ENCODE data around the gene PRKAR1B.

Gene PRKAR1B

DNA sequence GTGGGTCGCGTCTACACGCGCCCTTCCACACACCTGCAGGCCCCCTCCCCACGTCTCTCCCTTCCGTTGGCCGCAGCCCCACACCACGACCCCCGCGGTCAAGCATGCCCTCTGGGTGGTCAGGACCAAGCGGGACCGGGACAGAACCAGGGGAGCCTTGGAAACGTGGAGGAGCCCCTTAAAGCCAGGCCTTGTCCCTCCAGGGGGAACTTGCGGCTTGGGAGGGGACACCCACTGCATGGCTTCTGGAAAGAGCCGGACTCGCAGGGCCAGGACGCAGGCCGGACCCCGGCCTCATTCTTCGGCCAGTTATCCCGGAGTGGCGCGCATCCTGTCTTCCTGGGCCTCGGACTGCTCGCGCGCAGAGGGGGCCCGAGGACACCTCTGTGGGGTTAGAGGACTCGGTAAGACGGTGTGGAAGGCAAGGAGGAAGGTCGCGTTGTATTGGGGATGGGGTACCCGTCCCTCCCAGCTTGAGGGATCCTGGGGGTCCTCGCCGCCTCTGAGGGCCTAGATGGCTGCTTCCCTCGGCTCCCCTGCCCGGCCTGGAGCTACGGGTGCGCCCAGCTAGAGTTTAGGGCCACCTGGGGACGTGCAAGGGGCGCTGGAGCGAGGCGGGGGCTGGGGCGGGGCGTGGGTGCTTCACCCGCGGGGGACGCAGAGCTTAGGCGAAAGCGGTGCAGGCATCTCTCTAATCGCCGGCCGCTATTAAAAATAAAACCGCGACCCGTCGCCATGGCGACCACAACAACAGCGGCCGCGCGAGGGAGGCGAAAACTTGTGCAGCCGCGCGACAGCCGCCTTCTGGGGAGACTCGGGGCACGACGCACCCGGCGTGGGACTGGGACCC is 205.6 kb downstream of the PRKAR1B start:
- Mint-ChIP-seq H3K4me1 (peaks cover 7% of the 10 kb centered on the region), H3K9me3 (no peaks in the 10 kb centered on the region), H3K36me3 (ENCODE audit: low read depth) (no peaks in the 10 kb centered on the region), H3K27ac (no peak overlapping the region), H3K27me3 (ENCODE audit: low read depth, poor library complexity) (peaks cover 62% of the 10 kb centered on the region), H3K4me3 (peak overlapping the region; percentile 50)
- TF ChIP-seq, protein P1, sequence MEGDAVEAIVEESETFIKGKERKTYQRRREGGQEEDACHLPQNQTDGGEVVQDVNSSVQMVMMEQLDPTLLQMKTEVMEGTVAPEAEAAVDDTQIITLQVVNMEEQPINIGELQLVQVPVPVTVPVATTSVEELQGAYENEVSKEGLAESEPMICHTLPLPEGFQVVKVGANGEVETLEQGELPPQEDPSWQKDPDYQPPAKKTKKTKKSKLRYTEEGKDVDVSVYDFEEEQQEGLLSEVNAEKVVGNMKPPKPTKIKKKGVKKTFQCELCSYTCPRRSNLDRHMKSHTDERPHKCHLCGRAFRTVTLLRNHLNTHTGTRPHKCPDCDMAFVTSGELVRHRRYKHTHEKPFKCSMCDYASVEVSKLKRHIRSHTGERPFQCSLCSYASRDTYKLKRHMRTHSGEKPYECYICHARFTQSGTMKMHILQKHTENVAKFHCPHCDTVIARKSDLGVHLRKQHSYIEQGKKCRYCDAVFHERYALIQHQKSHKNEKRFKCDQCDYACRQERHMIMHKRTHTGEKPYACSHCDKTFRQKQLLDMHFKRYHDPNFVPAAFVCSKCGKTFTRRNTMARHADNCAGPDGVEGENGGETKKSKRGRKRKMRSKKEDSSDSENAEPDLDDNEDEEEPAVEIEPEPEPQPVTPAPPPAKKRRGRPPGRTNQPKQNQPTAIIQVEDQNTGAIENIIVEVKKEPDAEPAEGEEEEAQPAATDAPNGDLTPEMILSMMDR (IDR thresholded peaks at IDR 0.05) = no peak
- peak; percentile 74 for DNase-seq

- DNase-seq = no peak
- H3K4me1 Mint-ChIP-seq = peaks cover 15% of the 10 kb centered on the region
- no peaks in the 10 kb centered on the region for H3K9me3 Mint-ChIP-seq
- H3K36me3 Mint-ChIP-seq (ENCODE audit: low read depth) = no peaks in the 10 kb centered on the region
- TF ChIP-seq, protein P1 (IDR thresholded peaks at IDR 0.05) = no peak
- H3K27me3 Mint-ChIP-seq (ENCODE audit: low read depth, poor library complexity) = peaks cover 67% of the 10 kb centered on the region
- no peak overlapping the region for H3K27ac Mint-ChIP-seq
- peak overlapping the region; percentile 50 for H3K4me3 Mint-ChIP-seq
These were observed 206.4 kb downstream of the PRKAR1B start for GRCh38 chr7:520503-521161.

- H3K4me1 Mint-ChIP-seq = peaks cover 24% of the 10 kb centered on the region
- H3K4me3 Mint-ChIP-seq = peak within 1 kb of the TSS; percentile 89
- no peaks in the 10 kb centered on the region for H3K9me3 Mint-ChIP-seq
- peaks cover 64% of the 10 kb centered on the region for H3K27me3 Mint-ChIP-seq (ENCODE audit: low read depth, poor library complexity)
- peak; percentile 68 for DNase-seq
- TF ChIP-seq, protein P1 (IDR thresholded peaks at IDR 0.05) = peak; percentile 5
- H3K27ac Mint-ChIP-seq = no peak within 1 kb of the TSS
- no peaks in the 10 kb centered on the region for H3K36me3 Mint-ChIP-seq (ENCODE audit: low read depth)
These were observed 207.3 kb downstream of the PRKAR1B start, which contains the start of gene PDGFA for GRCh38 chr7:519484-520390. Gene PDGFA (minus strand): TSS chr7:519846. CDS start chr7:519001, 845 bp downstream.

- Mint-ChIP-seq H3K36me3 (ENCODE audit: low read depth) (no peaks in the 10 kb centered on the region), H3K27me3 (ENCODE audit: low read depth, poor library complexity) (peaks cover 56% of the 10 kb centered on the region), H3K4me3 (peak overlapping the region; percentile 89), H3K4me1 (peaks cover 32% of the 10 kb centered on the region), H3K27ac (no peak overlapping the region), H3K9me3 (no peaks in the 10 kb centered on the region)
- DNase-seq = peak; percentile 83
- TF ChIP-seq, protein P1 (IDR thresholded peaks at IDR 0.05) = no peak
These were observed 208.2 kb downstream of the PRKAR1B start for GRCh38 chr7:518630-519483.
